Endometrial microvascular endothelial cells (primary cell): ENCODE results near the gene CHRNE. TPM values are rescaled to one million over a fixed set of nuclear protein-coding genes. Genes with fewer than 3 reads are reported as not detected.
"Not testable (repeated sequence)": the region's sequence is repeated elsewhere in the genome, so short reads cannot be mapped to it uniquely, and the experiment has no call there.

Source experiments
- in situ Hi-C: cut with HindIII; loops from 2 replicates; pipeline ENCODE4 v1.10.0; 2017; ENCODE audit warnings: low sequenced_read_pairs, low pct_unique_long_range_greater_than_20kb; ENCODE audit errors: inconsistent ontology term
- total RNA-seq: library from RNA; depleted of rRNA; stranded (reverse); fragments of >200 nt; gene quantifications from one replicate; pipeline ENCODE4 v1.2.3, GENCODE V29; 2015; ENCODE audit errors: inconsistent ontology term

The CHRNE gene
- total RNA-seq, 1 donor from 2014 or later = 0.37 TPM

- in situ Hi-C loops = no loop called here
These were observed 9.0 kb downstream of the CHRNE start for GRCh38 chr17:4893721-4894560.

- in situ Hi-C loops = no loop called here
These were observed 9.6 kb downstream of the CHRNE start for GRCh38 chr17:4893272-4893671.

GRCh38 chr17:4892499-4893221 is 10.2 kb downstream of the CHRNE start:
- in situ Hi-C loops = no loop called here

- in situ Hi-C loops = no loop called here
These were observed 11.2 kb downstream of the CHRNE start for GRCh38 chr17:4891411-4892410.

GRCh38 chr17:4887581-4887980 is 15.3 kb downstream of the CHRNE start:
- in situ Hi-C loops = no loop called here

- in situ Hi-C loops = no loop called here
These were observed 16.1 kb downstream of the CHRNE start for GRCh38 chr17:4886830-4887229.

GRCh38 chr17:4884489-4884888 is 18.4 kb downstream of the CHRNE start:
- in situ Hi-C loops = no loop called here

GRCh38 chr17:4881761-4882555 is 20.9 kb downstream of the CHRNE start:
- in situ Hi-C loops = no loop called here

- in situ Hi-C loops = no loop called here
These were observed 22.0 kb downstream of the CHRNE start for GRCh38 chr17:4880857-4881256.

GRCh38 chr17:4879601-4880000 is 23.3 kb downstream of the CHRNE start:
- in situ Hi-C loops = no loop called here

GRCh38 chr17:4877089-4877488 is 25.8 kb downstream of the CHRNE start:
- in situ Hi-C loops = no loop called here

- in situ Hi-C loops = no loop called here
These were observed 30.1 kb downstream of the CHRNE start for GRCh38 chr17:4872786-4873185.

- in situ Hi-C loops = no loop called here
These were observed 32.0 kb downstream of the CHRNE start for GRCh38 chr17:4870855-4871254.

GRCh38 chr17:4869058-4869998 is 33.6 kb downstream of the CHRNE start:
- in situ Hi-C loops = not testable (repeated sequence)

GRCh38 chr17:4867535-4867934 is 35.4 kb downstream of the CHRNE start:
- in situ Hi-C loops = not testable (repeated sequence)

- in situ Hi-C loops = no loop called here
These were observed 39.6 kb downstream of the CHRNE start for GRCh38 chr17:4863321-4863720.

GRCh38 chr17:4862720-4863119 is 40.2 kb downstream of the CHRNE start:
- in situ Hi-C loops = no loop called here
